NCI-H510A (cell line): Measurements from ENCODE around the gene DLGAP4.
"Not testable (repeated sequence)": the region's sequence is repeated elsewhere in the genome, so short reads cannot be mapped to it uniquely, and the experiment has no call there.

ENCODE experiments used
- DNase-seq: peaks from one replicate; lab custom pipeline; 2025; lab: John Stamatoyannopoulos, UW

The DLGAP4 gene

DNA sequence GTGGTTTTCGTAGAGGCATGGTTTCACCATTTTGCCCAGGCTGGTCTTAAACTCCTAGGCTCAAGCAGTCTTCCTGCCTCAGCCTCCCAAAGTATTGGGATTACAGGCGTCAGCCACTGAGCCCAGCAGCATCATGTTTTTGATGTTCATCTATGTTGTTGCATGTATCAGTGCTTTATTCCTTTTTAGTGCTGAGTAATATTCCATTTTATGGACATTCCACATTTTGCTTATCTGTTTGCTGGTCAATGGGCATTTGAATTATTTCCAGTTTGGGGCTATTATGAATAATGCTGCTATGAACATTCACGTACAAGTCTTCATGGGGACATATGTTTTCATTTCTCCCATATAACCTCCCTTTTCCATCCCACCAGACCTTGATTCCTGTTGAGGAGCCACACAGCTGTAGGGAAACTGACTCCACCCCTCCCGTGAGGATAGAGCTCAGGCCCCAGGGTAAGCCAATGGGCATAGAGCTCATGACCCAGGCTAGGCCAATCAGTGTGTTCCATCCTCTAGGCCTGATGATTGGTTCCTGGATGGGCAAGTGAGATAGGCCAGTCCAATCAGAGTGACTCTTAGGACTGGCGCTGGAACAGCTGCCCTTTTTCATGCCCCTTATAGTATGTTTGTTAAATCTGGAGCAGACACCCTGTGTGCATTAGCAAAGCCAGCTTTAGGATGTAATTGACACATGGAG lies 49.5 kb downstream of the DLGAP4 start:
- DNase-seq, result no peak

DNA sequence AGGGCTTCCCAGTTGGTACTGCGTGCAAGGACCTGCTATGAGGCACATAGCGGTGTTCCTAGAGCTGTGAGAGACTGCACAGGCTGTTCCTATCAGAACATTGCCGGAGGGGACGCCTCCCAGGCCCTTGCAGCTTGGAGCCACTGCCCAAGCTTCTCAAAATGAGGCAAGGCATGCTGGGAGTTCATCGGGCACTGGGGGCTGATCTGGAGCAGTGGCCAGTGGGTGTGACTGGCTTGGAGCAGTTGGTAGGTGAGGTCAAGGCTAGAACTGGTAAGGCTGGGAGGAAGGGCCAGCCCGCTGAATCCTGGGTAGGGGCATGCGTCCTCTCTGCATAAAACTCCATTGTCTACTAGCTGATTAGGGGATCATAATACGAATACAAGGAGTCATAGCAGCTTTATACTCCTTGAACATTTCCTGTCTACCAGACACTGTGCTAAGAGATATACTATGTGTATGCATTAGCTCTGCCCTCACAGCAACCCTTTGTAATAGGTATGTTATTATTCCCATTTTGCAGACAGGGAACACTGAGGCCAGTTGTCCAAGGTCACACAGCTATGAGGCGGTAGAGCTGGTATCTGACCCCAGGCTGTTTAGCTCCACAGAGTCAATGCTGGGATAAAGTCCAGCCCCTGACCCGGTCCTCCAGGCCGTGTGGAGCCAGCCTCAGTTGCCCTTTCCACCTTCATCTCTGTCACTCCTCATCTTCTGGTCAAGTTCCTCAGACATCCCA lies 53.7 kb downstream of the DLGAP4 start:
- no peak for DNase-seq

GRCh38 chr20:36360429-36360828 lies 54.3 kb downstream of the DLGAP4 start:
- no peak for DNase-seq

DNA sequence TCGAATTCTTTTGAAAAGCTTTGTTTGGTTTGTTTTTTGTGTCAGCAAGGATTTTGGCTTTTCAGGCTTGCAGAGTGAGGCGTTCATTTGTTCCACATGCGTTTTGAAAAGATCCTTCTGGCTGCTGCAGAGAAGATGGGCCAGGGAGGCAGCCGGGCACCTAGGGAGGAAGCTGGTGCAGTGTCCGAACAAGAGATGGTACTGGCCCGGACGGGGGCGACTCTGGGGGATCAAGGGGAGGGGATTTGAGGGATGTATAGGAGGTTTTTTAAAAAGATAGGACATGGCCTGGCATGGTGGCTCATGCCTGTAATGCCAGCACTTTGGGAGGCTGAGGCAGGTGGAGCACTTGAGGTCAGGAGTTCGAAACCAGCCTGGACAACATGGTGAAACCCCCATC lies 55.3 kb downstream of the DLGAP4 start:
- DNase-seq, result no peak

DNA sequence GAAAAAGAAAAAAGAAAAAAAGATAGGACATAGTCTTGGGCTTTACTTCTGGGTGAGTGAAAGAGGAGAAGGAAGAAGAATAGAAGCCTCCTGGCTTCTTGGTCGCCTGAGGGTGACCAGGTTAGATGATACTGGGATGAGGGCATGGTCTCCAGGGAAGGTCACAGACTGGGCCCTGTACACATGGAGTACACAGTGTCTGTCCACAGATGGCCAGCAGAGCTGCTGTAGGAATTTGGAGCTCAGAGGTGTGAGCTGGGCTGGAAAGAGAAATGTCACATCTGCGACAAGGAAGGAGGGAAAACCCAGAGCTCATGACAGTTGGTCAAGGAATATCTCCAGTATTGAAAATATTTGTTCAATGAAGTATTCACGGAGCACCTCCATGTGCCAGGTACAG lies 56.1 kb downstream of the DLGAP4 start:
- no peak for DNase-seq

- DNase-seq, result no peak
Measured at GRCh38 chr20:36362978-36363713, 57.0 kb downstream of the DLGAP4 start.

DNA sequence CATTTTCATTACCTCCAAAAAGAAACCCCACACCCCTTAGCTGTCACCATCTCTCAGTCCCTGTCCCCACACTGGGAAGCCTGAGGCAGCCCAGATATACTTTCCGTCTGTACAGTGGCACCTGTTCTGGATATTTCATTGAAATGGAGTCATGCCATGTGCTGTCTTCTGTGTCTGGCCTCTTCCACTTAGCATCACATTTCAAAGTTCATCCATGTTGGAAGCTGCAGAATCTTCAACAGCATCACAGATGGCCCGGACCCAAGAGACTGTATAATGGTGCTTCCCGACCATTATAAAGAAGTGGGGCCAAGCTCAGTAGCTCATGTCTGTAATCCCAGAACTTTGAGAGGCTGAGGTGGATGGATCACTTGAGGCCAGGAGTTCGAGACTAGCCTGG lies 58.4 kb downstream of the DLGAP4 start:
- DNase-seq, result no peak

- no peak for DNase-seq
Measured at GRCh38 chr20:36366623-36367369, 60.7 kb downstream of the DLGAP4 start.

- DNase-seq, result no peak
Measured at GRCh38 chr20:36367370-36367745, 61.2 kb downstream of the DLGAP4 start.

GRCh38 chr20:36367907-36368799 lies 62.0 kb downstream of the DLGAP4 start:
- DNase-seq, result no peak

GRCh38 chr20:36368869-36369268 lies 62.7 kb downstream of the DLGAP4 start:
- DNase-seq, result no peak

DNA sequence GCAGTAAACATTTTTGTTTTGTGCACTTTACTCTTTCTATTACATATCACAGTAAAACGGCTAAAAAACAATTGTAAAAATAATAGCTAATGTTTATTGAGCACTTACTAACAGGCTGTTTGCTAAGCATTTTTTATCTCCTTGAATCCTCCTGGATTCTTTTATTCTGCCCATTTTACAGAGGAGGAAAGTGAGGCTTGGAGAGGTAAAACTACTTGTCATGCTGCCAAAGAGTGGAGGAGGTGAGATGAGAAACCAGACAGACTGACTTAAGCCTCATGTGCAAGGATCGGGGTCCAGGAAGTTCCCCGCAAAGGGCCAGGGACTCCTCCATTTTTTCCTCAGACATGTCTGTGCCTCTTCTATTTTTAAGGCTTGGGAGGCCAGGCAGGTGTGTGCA lies 63.6 kb downstream of the DLGAP4 start:
- no peak for DNase-seq

- no peak for DNase-seq
Measured at GRCh38 chr20:36370991-36371790, 65.1 kb downstream of the DLGAP4 start.

- DNase-seq, result no peak
Measured at GRCh38 chr20:36372666-36373065, 66.5 kb downstream of the DLGAP4 start.

- DNase-seq, result no peak
Measured at GRCh38 chr20:36373089-36373488, 67.0 kb downstream of the DLGAP4 start.

DNA sequence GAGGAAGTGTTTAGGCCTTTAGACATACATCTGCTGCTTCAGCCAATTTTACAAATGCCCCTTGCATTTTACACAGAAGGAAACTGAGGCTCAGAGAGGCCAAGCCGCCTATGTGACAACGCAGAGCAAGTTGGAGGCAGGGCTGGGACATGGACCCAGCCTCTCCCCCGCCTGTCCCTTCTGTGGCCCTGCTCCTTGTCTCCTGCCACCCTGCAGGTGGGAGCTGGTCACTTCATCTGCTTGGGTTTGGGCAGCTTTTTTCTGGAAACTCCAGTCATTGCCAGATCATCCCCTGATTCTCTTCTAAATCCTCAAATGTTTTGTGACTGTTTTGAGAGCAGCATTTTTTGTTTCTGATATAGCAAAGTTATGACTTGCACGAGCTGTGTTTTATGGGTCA lies 68.9 kb downstream of the DLGAP4 start:
- no peak for DNase-seq

DNA sequence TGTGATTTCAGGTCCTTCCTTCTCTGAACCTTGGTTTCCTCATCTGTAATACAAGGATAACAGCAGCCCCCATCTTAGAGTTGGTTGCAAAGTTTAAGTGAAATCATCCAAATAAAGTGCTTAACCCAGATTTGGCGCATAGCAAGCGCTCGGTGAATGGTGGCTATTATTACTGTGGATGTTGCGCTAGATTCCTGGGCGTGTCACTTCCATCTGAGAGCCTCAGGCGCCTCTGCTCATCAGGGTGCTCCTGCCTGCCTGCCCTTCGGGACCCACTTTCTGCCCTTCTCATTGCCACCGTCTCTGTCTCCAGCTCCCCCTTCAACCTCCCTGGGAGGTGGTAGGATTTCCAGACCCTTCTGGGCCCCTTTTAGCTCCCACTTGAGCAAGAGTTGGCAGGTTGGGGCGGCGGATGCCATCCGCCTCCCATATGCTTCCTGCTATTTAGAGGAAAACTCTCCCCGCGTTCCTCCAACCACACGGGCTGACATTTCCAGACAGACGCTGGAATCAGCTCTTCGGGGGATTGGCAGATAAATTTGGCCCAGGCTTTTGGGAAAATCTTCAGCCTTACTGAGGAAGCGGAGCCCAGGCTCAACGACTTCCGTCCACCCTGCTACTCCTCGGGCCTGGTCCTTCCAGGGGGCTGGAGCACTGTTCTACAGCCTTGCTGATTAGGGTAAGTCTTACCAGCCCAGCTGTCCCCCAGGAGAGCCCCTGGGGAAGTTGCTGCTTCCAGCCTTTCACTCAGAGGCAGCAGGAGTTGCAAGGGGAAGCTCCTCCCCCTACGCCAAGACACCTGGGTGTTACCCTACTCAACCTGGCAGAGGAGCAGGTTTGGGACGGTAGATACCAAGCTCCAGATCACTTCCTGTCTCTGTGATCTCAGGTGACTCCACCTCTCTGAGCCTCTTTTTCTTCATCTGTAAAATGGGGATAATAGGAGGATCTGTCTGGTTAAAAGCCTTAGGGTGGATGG lies 71.5 kb downstream of the DLGAP4 start:
- DNase-seq, result no peak

GRCh38 chr20:36378686-36379085 lies 72.5 kb downstream of the DLGAP4 start:
- no peak for DNase-seq

- DNase-seq, result not testable (repeated sequence)
Measured at GRCh38 chr20:36379914-36380313, 73.8 kb downstream of the DLGAP4 start.
